A549 treated with Hydrocortisone at 1 μM for 4 hours (cell line): Measurements from ENCODE around the gene ASRGL1. TPM values are rescaled to one million over a fixed set of nuclear protein-coding genes. Genes with fewer than 3 reads are reported as not detected.

Source experiments
- total RNA-seq: library from RNA; stranded (reverse); fragments of 200-300 nt; extraction: Qiagen RNA extraction; gene quantifications from 5 replicates; pipeline ENCODE4 v1.2.3, GENCODE V29; 2022

ASRGL1 gene
- total RNA-seq: 9.2 to 13.4 TPM (median 12.2 TPM) in 5 replicates

GRCh38 chr11:62337303-62338181, at the start of gene ASRGL1:
ASRGL1 (plus strand) TSS chr11:62337448; CDS start chr11:62337978, 530 bp downstream.

GRCh38 chr11:62298975-62299374, 38.3 kb upstream of the ASRGL1 start, which contains the start of gene SCGB1D4:
SCGB1D4 (minus strand) TSS chr11:62299075; CDS start chr11:62299010, 65 bp downstream.

GRCh38 chr11:62418733-62419132, 81.5 kb downstream of the ASRGL1 start, which contains the start of gene SCGB1A1:
SCGB1A1 (plus strand) TSS chr11:62419033; CDS start chr11:62419096, 63 bp downstream.

Other genes with a start within 250 kb of the ASRGL1 start
- 42.2 to 56.6 TPM (median 52.6 TPM) in 5 replicates for gene INCENP, start 213.4 kb upstream of the ASRGL1 start, total RNA-seq
- gene SCGB1D1, start 147.2 kb upstream of the ASRGL1 start, total RNA-seq: not detected in 5 replicates
- gene SCGB2A1, start 128.8 kb upstream of the ASRGL1 start, total RNA-seq: not detected in 5 replicates
- gene SCGB1D2, start 95.2 kb upstream of the ASRGL1 start, total RNA-seq: 0.28 TPM in 1 of 5 replicates, not detected in the others
- gene SCGB2A2, start 67.3 kb upstream of the ASRGL1 start, total RNA-seq: not detected in 5 replicates
- gene SCGB1D4, start 38.4 kb upstream of the ASRGL1 start, total RNA-seq: not detected in 5 replicates
- not detected in 5 replicates for gene SCGB1A1, start 81.6 kb downstream of the ASRGL1 start, total RNA-seq
- gene AHNAK, start 209.4 kb downstream of the ASRGL1 start, total RNA-seq: 308 to 468 TPM (median 395 TPM) in 5 replicates
- 1,875 to 2,021 TPM (median 1,992 TPM) in 5 replicates for gene EEF1G, start 236.4 kb downstream of the ASRGL1 start, total RNA-seq